Lung (tissue), 12 donors: ENCODE results near the gene CLEC2L. TPM values are rescaled to one million over a fixed set of nuclear protein-coding genes. Genes with fewer than 3 reads are reported as not detected.

Experiments used
- ATAC-seq: fragments of 200-7000 bp; cut with Tn5 transposase; one replicate; pipeline ENCODE4 v1.9.1; 2020; ENCODE audit warnings: moderate number of reproducible peaks; ENCODE audit not compliant: insufficient read depth, low FRiP score
- DNase-seq, 3 donors: peaks; one replicate each; pipeline ENCODE4 v3.0.0-alpha.2; 2013 to 2017
- H3K27ac ChIP-seq, 2 donors: one replicate each; pipeline ENCODE4 v1.5.1; 2013; ENCODE audit warnings: mild to moderate bottlenecking in 2 of 2, moderate library complexity in 2 of 2, control low read depth in 1 of 2, inconsistent platforms in 1 of 2, low read depth in 1 of 2, low read length in 1 of 2
- H3K27me3 ChIP-seq, 3 donors: one replicate each; pipeline ENCODE4 v1.5.1; 2013; ENCODE audit warnings: low read length in 2 of 3; ENCODE audit not compliant: control insufficient read depth in 3 of 3, insufficient read depth in 3 of 3
- H3K36me3 ChIP-seq, 4 donors: one replicate each; pipeline ENCODE4 v1.5.1; 2013; ENCODE audit warnings: low read length in 4 of 4, mild to moderate bottlenecking in 1 of 4, moderate library complexity in 1 of 4; ENCODE audit not compliant: control insufficient read depth in 4 of 4, insufficient read depth in 4 of 4
- H3K4me1 ChIP-seq, 5 donors: one replicate each; pipeline ENCODE4 v1.5.1; 2013; ENCODE audit warnings: low read length in 5 of 5, mild to moderate bottlenecking in 2 of 5, moderate library complexity in 1 of 5; ENCODE audit not compliant: control insufficient read depth in 5 of 5, insufficient read depth in 5 of 5
- H3K4me3 ChIP-seq: one replicate; pipeline ENCODE4 v1.5.1; 2013; ENCODE audit warnings: mild to moderate bottlenecking, control low read depth, moderate library complexity
- H3K9ac ChIP-seq, 2 donors: one replicate each; pipeline ENCODE4 v1.5.1; 2013; ENCODE audit warnings: low read length in 2 of 2, control low read depth in 1 of 2; ENCODE audit not compliant: insufficient read depth in 1 of 2
- H3K9me3 ChIP-seq, 4 donors: one replicate each; pipeline ENCODE4 v1.5.1; 2013; ENCODE audit warnings: low read length in 3 of 4, mild to moderate bottlenecking in 1 of 4, moderate library complexity in 1 of 4; ENCODE audit not compliant: control insufficient read depth in 4 of 4, insufficient read depth in 3 of 4
- CTCF ChIP-seq: IDR thresholded peaks from 2 replicates; pipeline ENCODE4 v1.5.1; 2012; ENCODE audit warnings: mild to moderate bottlenecking; ENCODE audit errors: control extremely low read depth, extremely low read depth
- WGBS, 2 donors: extraction: QIAGEN DNeasy Blood & Tissue Kit; methylation state at CpG; one replicate each; pipeline ENCODE4 v1.1.7; 2013; 5-methylcytosine and 5-hydroxymethylcytosine counted together
- polyA plus RNA-seq, 2 donors: library from polyadenylated mRNA; stranded (reverse); fragments of 200-250 nt; gene quantifications; one replicate each; pipeline ENCODE4 v1.2.1, GENCODE V29; 2013
- total RNA-seq, 2 donors: library from RNA; depleted of rRNA in 1 of 2; stranded (reverse); fragments of >200 nt in 1 of 2; gene quantifications; one replicate each; pipeline ENCODE4 v1.2.1, GENCODE V29; 2014 to 2021
- donor health status: control.
- donor health status: control.
- donor health status: Bipolar disorder and iron deficiency.
- donor health status: healthy.
- donor health status: DM: yes; HTN: yes; CAD: no.

The CLEC2L gene
- total and polyA plus RNA-seq, 4 donors, result 0.03 TPM; not detected in 3

GRCh38 chr7:139583826-139584553 is 60.5 kb downstream of the CLEC2L start:
- no peak overlapping the region for H3K4me3 ChIP-seq
- no peak overlapping the region for H3K9ac ChIP-seq
- no peaks in the 10 kb centered on the region for H3K9me3 ChIP-seq
- no peak for DNase-seq
- peaks cover 29 to 59% (median 47%) of the 10 kb centered on the region in 4 donors for H3K36me3 ChIP-seq
- WGBS, 2 donors, result 92 to 95% methylated on average over 15 of the region's 15 CpGs
- no peak overlapping the region for H3K27ac ChIP-seq
- no peak for ATAC-seq
- TF ChIP-seq CTCF, result no peak
- no peaks in the 10 kb centered on the region for H3K4me1 ChIP-seq
- H3K27me3 ChIP-seq, result no peaks in the 10 kb centered on the region

GRCh38 chr7:139585042-139585441 is 61.6 kb downstream of the CLEC2L start:
- Histone ChIP-seq H3K4me1 (no peaks in the 10 kb centered on the region), H3K27ac (no peak overlapping the region), H3K4me3 (no peak overlapping the region), H3K9ac (no peak overlapping the region), H3K36me3 (peaks cover 32 to 50% (median 46%) of the 10 kb centered on the region in 4 donors), H3K9me3 (no peaks in the 10 kb centered on the region), H3K27me3 (no peaks in the 10 kb centered on the region)
- WGBS, 2 donors, result 77% methylated on average over 5 of the region's 5 CpGs
- no peak for ATAC-seq
- no peak for DNase-seq
- no peak for TF ChIP-seq CTCF

- TF ChIP-seq CTCF, result no peak
- ATAC-seq (no peak), DNase-seq (no peak)
- no peaks in the 10 kb centered on the region for H3K27me3 ChIP-seq
- H3K27ac ChIP-seq, result no peak overlapping the region
- H3K9ac ChIP-seq, result no peak overlapping the region
- H3K36me3 ChIP-seq, result peaks cover 28 to 47% (median 37%) of the 10 kb centered on the region in 4 donors
- no peak overlapping the region for H3K4me3 ChIP-seq
- H3K9me3 ChIP-seq, result no peaks in the 10 kb centered on the region
- 96 to 98% methylated on average over 3 of the region's 3 CpGs for WGBS, 2 donors
- no peaks in the 10 kb centered on the region for H3K4me1 ChIP-seq
Measured at GRCh38 chr7:139586286-139586685, 62.8 kb downstream of the CLEC2L start.

- ATAC-seq (no peak), DNase-seq (no peak)
- Histone ChIP-seq H3K36me3 (peaks cover 34 to 41% (median 38%) of the 10 kb centered on the region in 4 donors), H3K9ac (no peak overlapping the region), H3K4me1 (no peaks in the 10 kb centered on the region), H3K9me3 (no peaks in the 10 kb centered on the region), H3K27ac (no peak overlapping the region), H3K4me3 (no peak overlapping the region), H3K27me3 (no peaks in the 10 kb centered on the region)
- 95 to 96% methylated on average over 7 of the region's 7 CpGs for WGBS, 2 donors
- TF ChIP-seq CTCF, result no peak
Measured at GRCh38 chr7:139587535-139587934, 64.0 kb downstream of the CLEC2L start.
